ENCODE results near the gene DGKE.

The DGKE gene

GRCh38 chr17:56810891-56811775, 22.8 kb upstream of the DGKE start:
- DNase-seq (ENCODE audit: insufficient read length, low spot score) (no peak), FAIRE-seq (no peak)
- TF ChIP-seq SPI1 (IDR thresholded peaks at IDR 0.05; ENCODE audit: low read depth, low read length) (peak; percentile 79), POU2F2 (IDR thresholded peaks at IDR 0.05; ENCODE audit: low read depth, low read length) (no peak)

- TF ChIP-seq SPI1 (IDR thresholded peaks at IDR 0.05; ENCODE audit: low read depth, low read length) (no peak), POU2F2 (IDR thresholded peaks at IDR 0.05; ENCODE audit: low read depth, low read length) (no peak), TAF1 (IDR thresholded peaks at IDR 0.05; ENCODE audit: low read depth, low read length) (no peak), POLR2A (IDR thresholded peaks at IDR 0.05; ENCODE audit: low read depth, low read length) (no peak), PAX5 (IDR thresholded peaks at IDR 0.05; ENCODE audit: insufficient read depth, low read length, severe bottlenecking) (no peak), POLR2AphosphoS5 (IDR thresholded peaks at IDR 0.05; ENCODE audit: low read depth, low read length) (no peak)
- FAIRE-seq (no peak), DNase-seq (ENCODE audit: insufficient read length, low spot score) (no peak)
These were observed 21.0 kb upstream of the DGKE start for GRCh38 chr17:56812901-56813388.

GRCh38 chr17:56815711-56816110, 18.2 kb upstream of the DGKE start:
- DNase-seq (ENCODE audit: insufficient read length, low spot score), result no peak
- TF ChIP-seq POU2F2 (IDR thresholded peaks at IDR 0.05; ENCODE audit: low read depth, low read length) (no peak), TAF1 (IDR thresholded peaks at IDR 0.05; ENCODE audit: low read depth, low read length) (no peak), POLR2A (IDR thresholded peaks at IDR 0.05; ENCODE audit: low read depth, low read length) (no peak), POLR2AphosphoS5 (IDR thresholded peaks at IDR 0.05; ENCODE audit: low read depth, low read length) (no peak), SPI1 (IDR thresholded peaks at IDR 0.05; ENCODE audit: low read depth, low read length) (no peak), PAX5 (IDR thresholded peaks at IDR 0.05; ENCODE audit: insufficient read depth, low read length, severe bottlenecking) (no peak)
- no peak for FAIRE-seq

- no peak for TF ChIP-seq TAF1 (IDR thresholded peaks at IDR 0.05; ENCODE audit: low read depth, low read length)
- no peak for TF ChIP-seq POLR2A (IDR thresholded peaks at IDR 0.05; ENCODE audit: low read depth, low read length)
- TF ChIP-seq PAX5 (IDR thresholded peaks at IDR 0.05; ENCODE audit: insufficient read depth, low read length, severe bottlenecking), result no peak
- TF ChIP-seq POU2F2 (IDR thresholded peaks at IDR 0.05; ENCODE audit: low read depth, low read length), result no peak
- TF ChIP-seq POLR2AphosphoS5 (IDR thresholded peaks at IDR 0.05; ENCODE audit: low read depth, low read length), result no peak
- TF ChIP-seq SPI1 (IDR thresholded peaks at IDR 0.05; ENCODE audit: low read depth, low read length), result no peak
- FAIRE-seq, result no peak
These were observed 16.9 kb upstream of the DGKE start for GRCh38 chr17:56817066-56817465.

GRCh38 chr17:56819030-56819429, 14.9 kb upstream of the DGKE start:
- FAIRE-seq, result no peak
- DNase-seq (ENCODE audit: insufficient read length, low spot score), result no peak
- TF ChIP-seq POLR2AphosphoS5 (IDR thresholded peaks at IDR 0.05; ENCODE audit: low read depth, low read length), result no peak

More at GRCh38 chr17:56817066-56817465, 16.9 kb upstream of the DGKE start:
- DNase-seq (ENCODE audit: insufficient read length, low spot score), result no peak

GRCh38 chr17:56819431-56820145, 14.4 kb upstream of the DGKE start:
- peak; percentile 51 for DNase-seq (ENCODE audit: insufficient read length, low spot score)
- peak; percentile 75 for FAIRE-seq
- no peak for TF ChIP-seq SPI1 (IDR thresholded peaks at IDR 0.05; ENCODE audit: low read depth, low read length)
- TF ChIP-seq POU2F2 (IDR thresholded peaks at IDR 0.05; ENCODE audit: low read depth, low read length), result no peak
- TF ChIP-seq PAX5 (IDR thresholded peaks at IDR 0.05; ENCODE audit: insufficient read depth, low read length, severe bottlenecking), result no peak
- TF ChIP-seq TAF1 (IDR thresholded peaks at IDR 0.05; ENCODE audit: low read depth, low read length), result no peak
- no peak for TF ChIP-seq POLR2AphosphoS5 (IDR thresholded peaks at IDR 0.05; ENCODE audit: low read depth, low read length)
- TF ChIP-seq POLR2A (IDR thresholded peaks at IDR 0.05; ENCODE audit: low read depth, low read length), result no peak

- TF ChIP-seq POLR2A (IDR thresholded peaks at IDR 0.05; ENCODE audit: low read depth, low read length) (no peak), PAX5 (IDR thresholded peaks at IDR 0.05; ENCODE audit: insufficient read depth, low read length, severe bottlenecking) (no peak), POLR2AphosphoS5 (IDR thresholded peaks at IDR 0.05; ENCODE audit: low read depth, low read length) (no peak), TAF1 (IDR thresholded peaks at IDR 0.05; ENCODE audit: low read depth, low read length) (no peak), POU2F2 (IDR thresholded peaks at IDR 0.05; ENCODE audit: low read depth, low read length) (no peak), SPI1 (IDR thresholded peaks at IDR 0.05; ENCODE audit: low read depth, low read length) (no peak)
- DNase-seq (ENCODE audit: insufficient read length, low spot score) (no peak), FAIRE-seq (no peak)
These were observed 13.7 kb upstream of the DGKE start for GRCh38 chr17:56820207-56820606.

GRCh38 chr17:56821847-56822534, 12.0 kb upstream of the DGKE start:
- TF ChIP-seq SPI1 (IDR thresholded peaks at IDR 0.05; ENCODE audit: low read depth, low read length) (no peak), POU2F2 (IDR thresholded peaks at IDR 0.05; ENCODE audit: low read depth, low read length) (no peak), TAF1 (IDR thresholded peaks at IDR 0.05; ENCODE audit: low read depth, low read length) (no peak), POLR2AphosphoS5 (IDR thresholded peaks at IDR 0.05; ENCODE audit: low read depth, low read length) (no peak), PAX5 (IDR thresholded peaks at IDR 0.05; ENCODE audit: insufficient read depth, low read length, severe bottlenecking) (no peak), POLR2A (IDR thresholded peaks at IDR 0.05; ENCODE audit: low read depth, low read length) (no peak)
- DNase-seq (ENCODE audit: insufficient read length, low spot score) (no peak), FAIRE-seq (peak; percentile 47)

GRCh38 chr17:56822725-56823124, 11.2 kb upstream of the DGKE start:
- DNase-seq (ENCODE audit: insufficient read length, low spot score) (no peak), FAIRE-seq (no peak)
- TF ChIP-seq POLR2A (IDR thresholded peaks at IDR 0.05; ENCODE audit: low read depth, low read length) (no peak), POLR2AphosphoS5 (IDR thresholded peaks at IDR 0.05; ENCODE audit: low read depth, low read length) (no peak), PAX5 (IDR thresholded peaks at IDR 0.05; ENCODE audit: insufficient read depth, low read length, severe bottlenecking) (no peak), SPI1 (IDR thresholded peaks at IDR 0.05; ENCODE audit: low read depth, low read length) (no peak), POU2F2 (IDR thresholded peaks at IDR 0.05; ENCODE audit: low read depth, low read length) (no peak), TAF1 (IDR thresholded peaks at IDR 0.05; ENCODE audit: low read depth, low read length) (no peak)
